K562 (cell line): Measurements from ENCODE around the gene DDAH2. TPM values are rescaled to one million over a fixed set of nuclear protein-coding genes. Genes with fewer than 3 reads are reported as not detected.

Experiments
- ATF7 ChIP-seq: fragments of 450-650 bp; IDR thresholded peaks from 2 replicates; pipeline ENCODE4 v1.7.1; 2014; ENCODE audit warnings: mild to moderate bottlenecking, moderate library complexity
- HLTF ChIP-seq: fragments of 450-650 bp; IDR thresholded peaks from 2 replicates; pipeline ENCODE4 v1.6.1; 2016
- HSF4 ChIP-seq: fragments of 250-450 bp; sonication (Bioruptor Pico); IDR thresholded peaks from 2 replicates; pipeline ENCODE4 v2.1.2; 2022; ENCODE audit warnings: mild to moderate bottlenecking, moderate library complexity, borderline replicate concordance
- JUND ChIP-seq, 2 experiments: IDR thresholded peaks; 2 replicates in 1 of 2; 3 replicates in 1 of 2; pipeline ENCODE4 v1.6.1; 2011; ENCODE audit warnings: borderline replicate concordance in 2 of 2, low read depth in 2 of 2, low read length in 2 of 2, improper control_type of control experiment in 1 of 2, missing biosample characterization in 1 of 2, missing genetic modification characterization in 1 of 2, missing genetic modification reagents in 1 of 2
- MECOM ChIP-seq: fragments of 250-450 bp; sonication (Bioruptor Pico); IDR thresholded peaks from 2 replicates; pipeline ENCODE4 v1.8.0; 2022; ENCODE audit warnings: inconsistent platforms
- MYNN ChIP-seq, 2 experiments: sonication (generic); formaldehyde crosslinking in 1 of 2; IDR thresholded peaks; 2 replicates each; pipeline versions ENCODE4 v1.5.0 to v1.6.1; 2016 to 2020; ENCODE audit warnings: antibody characterized with exemption in 1 of 2, missing genetic modification reagents in 1 of 2
- ZFP1 ChIP-seq: fragments of 450-650 bp; formaldehyde crosslinking; IDR thresholded peaks from 2 replicates; pipeline ENCODE4 v1.4.0; 2020; ENCODE audit warnings: mild to moderate bottlenecking, mixed read lengths
- polyA plus RNA-seq, 8 experiments: library from polyadenylated mRNA; depleted of rRNA in 4 of 8; stranded (reverse) in 5 of 8; unstranded in 3 of 8; fragments of >200 nt; fragmentation: Nextera tagmentation in 2 of 8; fragmentation: Illumina TruSeq in 1 of 8; extraction: Ambion mirVana in 2 of 8; extraction: Trizol in 1 of 8; gene quantifications; 2 replicates each; pipeline versions ENCODE4 v1.2.1 to v1.2.3, GENCODE V29; 2011 to 2014; ENCODE audit warnings: inconsistent platforms in 1 of 8, missing spikeins in 1 of 8
- total RNA-seq, 7 experiments: library from RNA; depleted of rRNA in 6 of 7; stranded (reverse); fragments of >200 nt in 6 of 7; fragmentation: Illumina TruSeq in 2 of 7; extraction: Trizol in 2 of 7; gene quantifications; 2 replicates each; pipeline versions ENCODE4 v1.2.1 to v1.2.3, GENCODE V29; 2011 to 2021; ENCODE audit warnings: low replicate concordance in 1 of 7
- TF ChIP-seq, protein P1 (sequence below): fragments of 250-450 bp; sonication (Bioruptor Pico); IDR thresholded peaks from 2 replicates; pipeline ENCODE4 v1.5.1; 2021; ENCODE audit warnings: mild to moderate bottlenecking
- TF ChIP-seq, protein P2 (sequence below): fragments of 450-650 bp; formaldehyde crosslinking; IDR thresholded peaks from 2 replicates; pipeline ENCODE4 v1.4.0; 2022; ENCODE audit warnings: mild to moderate bottlenecking, moderate library complexity
- TF ChIP-seq, protein P3 (sequence below), 3 experiments: fragments of 200-800 bp in 1 of 3; fragments of 250-450 bp in 1 of 3; fragments of 450-650 bp in 1 of 3; sonication (Bioruptor Pico) in 1 of 3; sonication (Bioruptor generic) in 1 of 3; formaldehyde crosslinking in 1 of 3; IDR thresholded peaks; 2 replicates each; pipeline versions ENCODE4 v1.6.1 to v1.8.0; 2016 to 2022; ENCODE audit warnings: mild to moderate bottlenecking in 2 of 3, missing genetic modification characterization in 2 of 3, missing compliant biosample characterization in 1 of 3, moderate library complexity in 1 of 3
- TF ChIP-seq, protein P4 (sequence below): sonication (generic); formaldehyde crosslinking; IDR thresholded peaks from 2 replicates; pipeline ENCODE4 v1.8.1; 2023; ENCODE audit warnings: missing genetic modification reagents, mild to moderate bottlenecking, borderline replicate concordance
- TF ChIP-seq, protein P5 (sequence below): fragments of 250-450 bp; sonication (Bioruptor Pico); IDR thresholded peaks from 2 replicates; pipeline ENCODE4 v1.4.0; 2020

The DDAH2 gene
- total and polyA plus RNA-seq, 9 of the 15 experiments (the other 6 are each of a cell fraction or from before 2014, with no cell fraction given): 1.8 to 45.4 (median 21.4) TPM

DNA sequence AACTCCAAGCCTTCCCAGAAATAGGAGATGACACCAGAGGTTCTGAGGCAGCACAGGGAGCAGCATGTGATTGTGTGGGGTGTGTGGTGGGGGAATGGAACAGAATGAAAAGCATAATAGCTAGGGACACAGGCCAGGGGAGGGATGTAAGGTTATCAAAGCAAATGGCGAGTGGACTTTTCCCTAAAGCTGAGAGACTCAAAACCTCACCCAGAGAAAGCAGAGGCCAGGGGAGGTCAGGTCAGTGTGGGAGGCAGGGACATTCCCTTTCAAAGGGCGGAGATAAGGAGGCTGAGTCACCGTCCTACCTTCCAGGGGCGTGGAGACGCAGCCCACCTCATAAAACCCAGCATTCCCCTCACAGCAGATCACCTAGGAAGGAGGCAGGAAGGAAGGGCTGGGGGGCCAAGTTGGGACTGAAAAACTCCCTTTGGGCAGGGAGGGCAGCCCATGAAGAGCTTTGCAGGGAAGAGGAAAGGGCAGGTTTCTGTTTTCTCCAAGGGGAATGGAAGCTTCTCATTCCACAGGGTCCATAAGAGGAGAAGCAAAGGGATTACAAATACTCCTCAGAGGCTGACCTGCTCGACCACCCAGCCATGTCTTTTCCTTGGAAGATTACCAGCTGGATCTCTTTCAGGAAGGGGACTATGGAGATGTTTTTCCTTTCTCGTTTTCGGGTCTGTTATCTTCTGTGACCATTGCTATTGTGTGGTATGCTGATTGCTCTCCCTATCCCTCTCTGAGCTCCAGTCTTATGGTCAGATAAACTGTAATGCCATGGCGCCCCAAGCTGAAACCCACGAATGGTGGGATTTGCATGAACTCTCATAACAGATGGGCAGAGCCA is 38.6 kb downstream of the DDAH2 start (continued):
- TF ChIP-seq, protein P1, sequence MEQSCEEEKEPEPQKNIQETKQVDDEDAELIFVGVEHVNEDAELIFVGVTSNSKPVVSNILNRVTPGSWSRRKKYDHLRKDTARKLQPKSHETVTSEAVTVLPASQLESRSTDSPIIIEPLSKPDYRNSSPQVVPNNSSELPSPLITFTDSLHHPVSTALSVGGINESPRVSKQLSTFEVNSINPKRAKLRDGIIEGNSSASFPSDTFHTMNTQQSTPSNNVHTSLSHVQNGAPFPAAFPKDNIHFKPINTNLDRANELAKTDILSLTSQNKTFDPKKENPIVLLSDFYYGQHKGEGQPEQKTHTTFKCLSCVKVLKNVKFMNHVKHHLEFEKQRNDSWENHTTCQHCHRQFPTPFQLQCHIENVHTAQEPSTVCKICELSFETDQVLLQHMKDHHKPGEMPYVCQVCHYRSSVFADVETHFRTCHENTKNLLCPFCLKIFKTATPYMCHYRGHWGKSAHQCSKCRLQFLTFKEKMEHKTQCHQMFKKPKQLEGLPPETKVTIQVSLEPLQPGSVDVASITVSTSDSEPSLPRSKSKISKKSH (CRISPR knock-in tag): no peak
- no peak for TF ChIP-seq ZFP1
- TF ChIP-seq, protein P2, sequence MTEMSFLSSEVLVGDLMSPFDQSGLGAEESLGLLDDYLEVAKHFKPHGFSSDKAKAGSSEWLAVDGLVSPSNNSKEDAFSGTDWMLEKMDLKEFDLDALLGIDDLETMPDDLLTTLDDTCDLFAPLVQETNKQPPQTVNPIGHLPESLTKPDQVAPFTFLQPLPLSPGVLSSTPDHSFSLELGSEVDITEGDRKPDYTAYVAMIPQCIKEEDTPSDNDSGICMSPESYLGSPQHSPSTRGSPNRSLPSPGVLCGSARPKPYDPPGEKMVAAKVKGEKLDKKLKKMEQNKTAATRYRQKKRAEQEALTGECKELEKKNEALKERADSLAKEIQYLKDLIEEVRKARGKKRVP (CRISPR knock-in tag): no peak; the same call in 1 of the 2 replicates
- TF ChIP-seq, protein P3, sequence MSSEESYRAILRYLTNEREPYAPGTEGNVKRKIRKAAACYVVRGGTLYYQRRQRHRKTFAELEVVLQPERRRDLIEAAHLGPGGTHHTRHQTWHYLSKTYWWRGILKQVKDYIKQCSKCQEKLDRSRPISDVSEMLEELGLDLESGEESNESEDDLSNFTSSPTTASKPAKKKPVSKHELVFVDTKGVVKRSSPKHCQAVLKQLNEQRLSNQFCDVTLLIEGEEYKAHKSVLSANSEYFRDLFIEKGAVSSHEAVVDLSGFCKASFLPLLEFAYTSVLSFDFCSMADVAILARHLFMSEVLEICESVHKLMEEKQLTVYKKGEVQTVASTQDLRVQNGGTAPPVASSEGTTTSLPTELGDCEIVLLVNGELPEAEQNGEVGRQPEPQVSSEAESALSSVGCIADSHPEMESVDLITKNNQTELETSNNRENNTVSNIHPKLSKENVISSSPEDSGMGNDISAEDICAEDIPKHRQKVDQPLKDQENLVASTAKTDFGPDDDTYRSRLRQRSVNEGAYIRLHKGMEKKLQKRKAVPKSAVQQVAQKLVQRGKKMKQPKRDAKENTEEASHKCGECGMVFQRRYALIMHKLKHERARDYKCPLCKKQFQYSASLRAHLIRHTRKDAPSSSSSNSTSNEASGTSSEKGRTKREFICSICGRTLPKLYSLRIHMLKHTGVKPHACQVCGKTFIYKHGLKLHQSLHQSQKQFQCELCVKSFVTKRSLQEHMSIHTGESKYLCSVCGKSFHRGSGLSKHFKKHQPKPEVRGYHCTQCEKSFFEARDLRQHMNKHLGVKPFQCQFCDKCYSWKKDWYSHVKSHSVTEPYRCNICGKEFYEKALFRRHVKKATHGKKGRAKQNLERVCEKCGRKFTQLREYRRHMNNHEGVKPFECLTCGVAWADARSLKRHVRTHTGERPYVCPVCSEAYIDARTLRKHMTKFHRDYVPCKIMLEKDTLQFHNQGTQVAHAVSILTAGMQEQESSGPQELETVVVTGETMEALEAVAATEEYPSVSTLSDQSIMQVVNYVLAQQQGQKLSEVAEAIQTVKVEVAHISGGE (CRISPR knock-in tag; IDR thresholded peaks at IDR 0.05): peak in 2 of 3 experiments; percentile 9 to 57; a peak in 2 of 6 replicates
- no peak; the same call in none of the 2 replicates for TF ChIP-seq HSF4
- peak; percentile 89 for TF ChIP-seq ATF7
- TF ChIP-seq MYNN (IDR thresholded peaks at IDR 0.05): peak; percentile 67
- TF ChIP-seq MYNN (CRISPR knock-in tag; IDR thresholded peaks at IDR 0.05): no peak
- TF ChIP-seq JUND (IDR thresholded peaks at IDR 0.05; ENCODE audit: borderline replicate concordance, low read depth, low read length): peak; percentile 100
- TF ChIP-seq JUND (tag; IDR thresholded peaks at IDR 0.05; ENCODE audit: borderline replicate concordance, low read depth, low read length): peak; percentile 99; the same call in 2 of the 3 replicates
- TF ChIP-seq MECOM (CRISPR knock-in tag): peak; percentile 58; the same call in 1 of the 2 replicates
- TF ChIP-seq HLTF: peak; percentile 51; the same call in 1 of the 2 replicates
- TF ChIP-seq, protein P4, sequence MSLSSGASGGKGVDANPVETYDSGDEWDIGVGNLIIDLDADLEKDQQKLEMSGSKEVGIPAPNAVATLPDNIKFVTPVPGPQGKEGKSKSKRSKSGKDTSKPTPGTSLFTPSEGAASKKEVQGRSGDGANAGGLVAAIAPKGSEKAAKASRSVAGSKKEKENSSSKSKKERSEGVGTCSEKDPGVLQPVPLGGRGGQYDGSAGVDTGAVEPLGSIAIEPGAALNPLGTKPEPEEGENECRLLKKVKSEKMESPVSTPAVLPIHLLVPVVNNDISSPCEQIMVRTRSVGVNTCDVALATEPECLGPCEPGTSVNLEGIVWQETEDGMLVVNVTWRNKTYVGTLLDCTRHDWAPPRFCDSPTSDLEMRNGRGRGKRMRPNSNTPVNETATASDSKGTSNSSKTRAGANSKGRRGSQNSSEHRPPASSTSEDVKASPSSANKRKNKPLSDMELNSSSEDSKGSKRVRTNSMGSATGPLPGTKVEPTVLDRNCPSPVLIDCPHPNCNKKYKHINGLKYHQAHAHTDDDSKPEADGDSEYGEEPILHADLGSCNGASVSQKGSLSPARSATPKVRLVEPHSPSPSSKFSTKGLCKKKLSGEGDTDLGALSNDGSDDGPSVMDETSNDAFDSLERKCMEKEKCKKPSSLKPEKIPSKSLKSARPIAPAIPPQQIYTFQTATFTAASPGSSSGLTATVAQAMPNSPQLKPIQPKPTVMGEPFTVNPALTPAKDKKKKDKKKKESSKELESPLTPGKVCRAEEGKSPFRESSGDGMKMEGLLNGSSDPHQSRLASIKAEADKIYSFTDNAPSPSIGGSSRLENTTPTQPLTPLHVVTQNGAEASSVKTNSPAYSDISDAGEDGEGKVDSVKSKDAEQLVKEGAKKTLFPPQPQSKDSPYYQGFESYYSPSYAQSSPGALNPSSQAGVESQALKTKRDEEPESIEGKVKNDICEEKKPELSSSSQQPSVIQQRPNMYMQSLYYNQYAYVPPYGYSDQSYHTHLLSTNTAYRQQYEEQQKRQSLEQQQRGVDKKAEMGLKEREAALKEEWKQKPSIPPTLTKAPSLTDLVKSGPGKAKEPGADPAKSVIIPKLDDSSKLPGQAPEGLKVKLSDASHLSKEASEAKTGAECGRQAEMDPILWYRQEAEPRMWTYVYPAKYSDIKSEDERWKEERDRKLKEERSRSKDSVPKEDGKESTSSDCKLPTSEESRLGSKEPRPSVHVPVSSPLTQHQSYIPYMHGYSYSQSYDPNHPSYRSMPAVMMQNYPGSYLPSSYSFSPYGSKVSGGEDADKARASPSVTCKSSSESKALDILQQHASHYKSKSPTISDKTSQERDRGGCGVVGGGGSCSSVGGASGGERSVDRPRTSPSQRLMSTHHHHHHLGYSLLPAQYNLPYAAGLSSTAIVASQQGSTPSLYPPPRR (CRISPR knock-in tag): 0 out of 2 replicates have a peak, but pooled peaks have one; percentile 75
- TF ChIP-seq, protein P5, sequence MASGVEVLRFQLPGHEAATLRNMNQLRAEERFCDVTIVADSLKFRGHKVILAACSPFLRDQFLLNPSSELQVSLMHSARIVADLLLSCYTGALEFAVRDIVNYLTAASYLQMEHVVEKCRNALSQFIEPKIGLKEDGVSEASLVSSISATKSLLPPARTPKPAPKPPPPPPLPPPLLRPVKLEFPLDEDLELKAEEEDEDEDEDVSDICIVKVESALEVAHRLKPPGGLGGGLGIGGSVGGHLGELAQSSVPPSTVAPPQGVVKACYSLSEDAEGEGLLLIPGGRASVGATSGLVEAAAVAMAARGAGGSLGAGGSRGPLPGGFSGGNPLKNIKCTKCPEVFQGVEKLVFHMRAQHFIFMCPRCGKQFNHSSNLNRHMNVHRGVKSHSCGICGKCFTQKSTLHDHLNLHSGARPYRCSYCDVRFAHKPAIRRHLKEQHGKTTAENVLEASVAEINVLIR (CRISPR knock-in tag): peak; percentile 16; the same call in 1 of the 2 replicates
